Measurements from ENCODE around the gene SOBP. TPM values are rescaled to one million over a fixed set of nuclear protein-coding genes. Genes with fewer than 3 reads are reported as not detected.
"Not testable (repeated sequence)": the region's sequence is repeated elsewhere in the genome, so short reads cannot be mapped to it uniquely, and the experiment has no call there.

SOBP gene
- polyA plus RNA-seq, 3 donors, result 10.4 to 12.0 (median 10.6) TPM

DNA sequence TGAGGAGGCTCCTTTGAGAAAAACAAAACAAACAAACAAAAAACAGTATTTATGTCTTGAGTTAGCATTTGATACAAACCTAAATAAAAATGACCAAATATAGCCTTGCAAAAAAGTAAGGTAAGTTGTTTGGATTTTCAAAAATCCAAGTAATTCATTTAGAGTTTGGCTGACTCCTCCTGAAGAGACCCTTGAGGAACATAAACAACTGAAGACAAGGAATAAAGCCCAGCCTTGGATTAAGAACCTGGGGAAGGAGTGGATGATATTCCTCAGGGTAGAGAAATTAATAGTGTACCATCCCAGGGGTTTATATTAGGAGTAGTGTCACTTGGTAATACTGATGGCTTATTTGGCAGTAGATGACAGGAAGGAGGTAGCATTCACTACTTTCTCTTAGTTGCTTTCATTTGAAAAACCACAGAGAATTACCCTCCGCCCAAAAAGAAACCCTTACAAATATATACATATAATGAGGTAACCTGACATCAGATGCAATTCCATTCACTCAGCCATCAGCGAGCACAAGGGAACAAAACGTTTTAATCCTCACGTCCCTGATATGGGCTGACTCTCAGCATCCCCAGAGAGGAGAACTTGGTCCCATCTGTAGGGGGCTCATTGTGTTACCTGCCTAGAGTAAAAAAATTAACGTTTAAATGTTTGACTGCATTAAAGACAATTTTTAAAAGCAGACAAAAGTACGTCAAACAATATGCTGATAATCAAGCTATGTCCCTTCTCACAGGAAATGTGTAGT, 57.0 kb downstream of the SOBP start:
- no peak for DNase-seq (ENCODE audit: low read depth in 3 of 3, low spot score in 2 of 3)

DNA sequence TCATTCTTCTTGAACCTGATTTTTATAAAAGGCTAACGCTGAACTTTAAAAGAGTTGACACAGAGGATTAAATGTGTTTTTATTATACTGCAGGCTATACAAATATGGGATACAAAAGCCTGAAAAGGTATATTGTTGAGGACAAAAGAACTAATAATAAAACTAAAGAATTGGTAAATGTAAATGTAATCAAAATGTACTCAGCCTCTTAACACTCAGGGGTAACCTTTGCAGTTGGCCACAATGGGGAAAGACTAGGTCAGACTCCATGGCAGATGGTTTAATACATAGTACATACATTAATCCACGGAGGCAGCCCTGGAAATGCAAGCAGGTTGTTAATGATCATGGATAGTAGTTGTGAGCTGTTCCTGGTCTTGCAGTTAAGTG, 57.5 kb downstream of the SOBP start:
- no peak for DNase-seq (ENCODE audit: low read depth in 3 of 3, low spot score in 2 of 3)

DNA sequence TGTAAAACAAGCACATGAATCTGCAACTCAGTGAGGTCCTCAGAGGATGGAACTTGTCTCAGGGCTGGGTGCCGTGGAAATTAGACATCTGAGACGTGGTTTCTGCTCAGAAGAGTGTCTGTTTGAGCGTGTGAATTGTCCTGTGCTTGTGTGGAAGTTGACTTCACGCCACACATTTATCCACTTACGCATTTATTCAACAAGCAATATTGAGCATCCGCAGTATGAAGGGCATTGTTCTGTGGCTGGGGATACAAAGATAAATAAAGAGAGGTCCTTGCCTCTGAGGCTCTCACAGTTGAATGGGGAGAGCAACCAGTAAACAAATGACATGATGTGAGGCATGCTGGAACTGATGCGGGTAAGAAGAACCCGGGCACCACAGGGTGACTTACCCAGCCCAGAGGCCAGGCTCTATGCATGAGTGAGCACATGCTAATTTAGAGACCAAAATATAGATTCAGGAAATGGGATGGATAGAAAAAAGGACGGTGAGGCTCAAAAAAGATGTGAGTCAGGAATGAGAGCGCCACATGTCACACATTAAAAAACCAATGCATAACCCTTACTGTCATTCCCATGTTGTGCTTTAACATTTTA, 60.4 kb downstream of the SOBP start:
- no peak for DNase-seq (ENCODE audit: low read depth in 3 of 3, low spot score in 2 of 3)

DNA sequence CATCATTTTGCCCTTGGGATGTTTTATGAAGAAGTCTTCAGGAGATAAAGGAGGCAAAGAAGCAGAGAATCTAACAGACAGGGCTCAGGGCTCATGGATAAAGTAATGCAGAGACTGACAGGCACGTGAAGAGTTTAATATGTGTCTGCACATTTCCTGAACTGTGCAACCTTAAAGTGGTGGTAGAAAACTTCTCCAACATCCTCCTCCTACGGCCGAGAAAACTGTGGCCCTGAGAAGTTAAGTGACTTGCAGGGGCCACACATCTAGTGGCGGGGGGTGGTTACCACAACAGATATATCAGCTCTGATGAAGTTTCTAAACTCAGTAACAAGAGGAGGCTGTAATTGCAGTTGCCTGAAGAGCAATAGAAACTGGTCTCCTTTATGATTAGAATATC, 61.0 kb downstream of the SOBP start:
- DNase-seq (ENCODE audit: low read depth in 3 of 3, low spot score in 2 of 3), result no peak

DNA sequence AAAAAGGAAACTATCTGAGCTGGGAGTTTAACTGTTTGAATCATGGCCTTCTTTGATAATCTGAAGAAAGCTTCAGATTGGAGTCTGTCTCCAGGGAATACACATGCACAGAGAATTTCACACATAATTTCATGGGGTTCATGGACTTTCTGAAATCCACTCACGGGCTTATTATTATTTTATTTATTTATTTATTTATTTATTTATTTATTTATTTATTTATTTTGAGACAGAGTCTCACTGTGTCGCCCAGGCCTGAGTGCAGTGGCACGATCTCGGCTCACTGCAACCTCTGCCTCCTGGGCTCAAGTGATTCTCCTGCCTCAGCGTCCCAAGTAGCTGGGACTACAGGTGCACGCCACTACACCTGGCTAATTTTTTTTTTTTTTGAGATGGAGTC, 63.2 kb downstream of the SOBP start:
- not testable (repeated sequence) for DNase-seq (ENCODE audit: low read depth in 3 of 3, low spot score in 2 of 3)

- no peak for DNase-seq (ENCODE audit: low read depth in 3 of 3, low spot score in 2 of 3)
Measured at GRCh38 chr6:107554326-107554725, 64.4 kb downstream of the SOBP start.

- DNase-seq (ENCODE audit: low read depth in 3 of 3, low spot score in 2 of 3), result no peak
Measured at GRCh38 chr6:107554918-107555317, 65.0 kb downstream of the SOBP start.

DNA sequence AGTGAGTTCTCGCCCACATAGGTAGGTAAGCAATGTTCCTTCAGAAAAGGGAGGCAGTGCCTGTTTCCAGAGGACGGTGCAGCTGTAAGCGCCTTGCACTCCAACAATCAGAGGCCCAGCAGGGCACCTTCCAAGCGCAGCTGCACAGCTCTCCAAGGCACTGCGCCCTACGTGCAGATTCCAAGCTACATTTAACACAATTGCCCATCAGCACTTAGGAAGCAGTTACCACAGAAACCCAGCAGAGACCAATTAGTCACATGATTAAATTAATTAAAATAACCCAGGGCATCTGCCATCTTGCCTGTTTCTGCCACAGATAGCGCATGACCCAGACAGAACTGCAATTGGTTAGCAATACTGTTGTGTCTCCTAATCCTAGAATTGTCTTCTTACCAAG, 65.5 kb downstream of the SOBP start:
- no peak for DNase-seq (ENCODE audit: low read depth in 3 of 3, low spot score in 2 of 3)

- no peak for DNase-seq (ENCODE audit: low read depth in 3 of 3, low spot score in 2 of 3)
Measured at GRCh38 chr6:107556082-107556481, 66.2 kb downstream of the SOBP start.

GRCh38 chr6:107557698-107558097, 67.8 kb downstream of the SOBP start:
- no peak for DNase-seq (ENCODE audit: low read depth in 3 of 3, low spot score in 2 of 3)

- no peak for DNase-seq (ENCODE audit: low read depth in 3 of 3, low spot score in 2 of 3)
Measured at GRCh38 chr6:107560657-107561056, 70.7 kb downstream of the SOBP start.

GRCh38 chr6:107561306-107561705, 71.4 kb downstream of the SOBP start:
- no peak for DNase-seq (ENCODE audit: low read depth in 3 of 3, low spot score in 2 of 3)

DNA sequence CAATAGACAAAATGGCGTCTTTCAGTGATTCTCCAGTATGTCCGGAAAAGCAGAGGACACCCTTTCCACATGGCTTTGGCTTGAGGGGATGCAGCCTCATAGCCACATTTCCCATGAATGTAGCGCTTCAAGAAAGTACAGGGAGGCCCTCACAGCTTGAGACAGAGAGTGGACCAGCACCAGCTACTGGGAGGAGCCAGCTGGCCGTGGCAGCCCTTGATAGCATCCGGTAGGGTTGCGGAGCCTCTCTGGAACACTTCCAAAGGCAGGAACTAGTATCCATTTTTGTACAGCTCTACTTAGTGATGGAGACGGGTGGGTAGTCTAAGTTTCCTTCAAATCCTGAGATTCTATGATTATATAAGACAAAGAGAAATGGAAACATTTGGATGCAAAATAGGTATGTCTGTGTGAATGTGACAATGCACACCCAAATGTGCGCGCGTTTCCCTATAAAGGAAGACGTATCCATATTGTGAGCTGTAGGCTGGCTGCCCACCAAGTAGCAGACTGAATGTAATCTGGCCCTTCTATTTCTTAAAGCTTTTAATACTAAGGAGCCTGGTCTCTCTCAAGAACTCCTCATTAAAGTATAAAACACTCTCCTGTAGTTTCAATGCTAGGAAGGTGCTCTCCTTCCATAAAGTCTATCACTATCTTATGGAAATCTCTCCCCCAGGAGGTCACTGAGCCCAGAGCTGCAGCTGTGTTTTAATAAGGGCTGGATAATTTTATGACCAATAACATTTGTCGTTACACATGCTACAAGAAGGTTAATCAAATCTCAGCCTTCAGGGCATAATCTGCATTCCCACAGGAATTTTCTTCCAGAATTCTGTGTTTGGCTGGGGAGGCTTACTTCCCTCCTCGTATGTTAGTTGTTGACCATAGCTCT, 74.0 kb downstream of the SOBP start:
- DNase-seq (ENCODE audit: low read depth in 3 of 3, low spot score in 2 of 3), result no peak

- DNase-seq (ENCODE audit: low read depth in 3 of 3, low spot score in 2 of 3), result peak in 1 of 3 donors; percentile 29
Measured at GRCh38 chr6:107564589-107564951, 74.7 kb downstream of the SOBP start.

DNA sequence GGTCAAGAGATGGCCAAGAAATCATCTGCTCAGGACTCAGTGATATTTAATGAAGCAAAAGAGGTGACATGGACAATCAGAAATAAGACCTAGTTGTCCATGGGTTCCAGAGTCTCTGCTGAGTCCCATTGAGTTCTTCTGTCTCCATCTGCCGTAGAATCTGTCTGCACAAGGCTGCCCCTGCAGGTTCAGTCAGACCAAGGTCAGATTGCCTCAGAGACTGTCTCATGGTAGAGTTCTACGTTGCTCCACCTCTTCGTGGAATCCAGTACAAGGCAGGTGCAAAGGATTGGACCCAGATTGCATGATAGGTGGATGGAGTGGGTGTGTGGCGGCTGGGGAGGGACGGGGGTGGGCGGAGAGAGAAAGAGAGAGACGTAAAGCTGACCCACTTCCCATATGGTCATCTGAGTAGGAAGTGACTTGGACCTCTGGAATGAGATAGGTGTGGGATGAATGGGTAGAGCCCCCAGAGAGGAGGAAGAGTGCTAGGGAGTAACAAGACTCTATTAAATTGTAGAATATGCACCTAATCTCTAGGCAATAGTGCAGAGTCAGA, 75.3 kb downstream of the SOBP start:
- no peak for DNase-seq (ENCODE audit: low read depth in 3 of 3, low spot score in 2 of 3)

DNA sequence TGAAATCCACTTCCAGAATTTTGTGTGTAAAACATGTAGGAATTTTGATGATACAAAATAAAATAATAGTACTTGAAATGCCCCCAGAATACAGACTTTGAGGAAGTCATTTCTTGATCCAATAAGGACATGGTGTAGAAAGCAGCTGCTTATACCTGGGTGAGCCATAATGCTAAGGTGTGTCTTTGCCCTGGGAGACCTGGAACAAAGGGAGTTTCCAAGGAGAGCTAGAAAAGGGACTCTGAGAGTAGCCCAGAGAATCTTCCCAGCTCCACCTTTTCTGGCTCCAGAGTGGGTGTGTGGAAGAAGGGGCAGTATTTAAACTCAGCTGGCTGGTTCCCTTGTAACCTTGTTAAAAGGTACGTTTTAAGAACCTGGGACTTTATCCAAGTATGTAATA, 77.7 kb downstream of the SOBP start:
- no peak for DNase-seq (ENCODE audit: low read depth in 3 of 3, low spot score in 2 of 3)

DNA sequence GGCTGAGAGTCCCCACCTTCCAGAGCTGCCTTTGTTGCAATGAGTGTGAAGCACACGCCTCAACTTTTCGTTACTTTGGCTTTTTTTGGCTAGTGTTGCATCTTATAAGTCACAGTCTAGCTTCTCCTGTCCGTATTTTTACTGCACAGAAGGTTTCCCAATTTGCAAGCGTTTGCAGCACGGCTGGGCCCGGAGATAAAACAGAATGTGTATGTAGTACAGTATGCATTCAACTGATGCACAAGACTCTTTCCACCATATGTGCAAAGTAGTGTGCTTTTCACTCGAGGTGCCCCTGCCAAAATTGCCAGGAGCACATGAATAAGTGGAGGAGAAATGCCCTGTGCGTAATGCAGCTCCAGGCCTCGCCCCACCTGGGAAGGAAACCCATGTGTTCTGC, 79.6 kb downstream of the SOBP start:
- no peak for DNase-seq (ENCODE audit: low read depth in 3 of 3, low spot score in 2 of 3)

GRCh38 chr6:107571354-107571753, 81.4 kb downstream of the SOBP start:
- no peak for DNase-seq (ENCODE audit: low read depth in 3 of 3, low spot score in 2 of 3)

DNA sequence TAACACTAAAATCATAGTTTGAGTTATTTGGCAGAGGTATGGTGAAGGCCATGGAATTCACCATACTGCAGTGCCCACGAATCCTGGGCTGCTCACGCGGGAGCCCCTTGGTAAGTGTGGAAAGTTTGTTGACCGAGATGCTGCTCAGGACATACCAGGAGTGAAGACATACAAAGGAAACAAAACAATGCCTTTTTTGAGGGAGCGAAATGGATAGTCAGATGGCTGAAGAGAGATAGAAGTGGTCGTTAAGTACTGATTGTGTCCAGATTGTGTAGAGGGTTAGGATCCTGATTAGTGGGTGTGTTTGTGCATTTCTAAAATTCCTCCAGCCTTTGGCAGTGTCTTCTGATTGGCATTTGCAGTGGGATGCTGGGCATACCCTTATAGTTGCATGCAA, 83.0 kb downstream of the SOBP start:
- DNase-seq (ENCODE audit: low read depth in 3 of 3, low spot score in 2 of 3), result no peak

DNA sequence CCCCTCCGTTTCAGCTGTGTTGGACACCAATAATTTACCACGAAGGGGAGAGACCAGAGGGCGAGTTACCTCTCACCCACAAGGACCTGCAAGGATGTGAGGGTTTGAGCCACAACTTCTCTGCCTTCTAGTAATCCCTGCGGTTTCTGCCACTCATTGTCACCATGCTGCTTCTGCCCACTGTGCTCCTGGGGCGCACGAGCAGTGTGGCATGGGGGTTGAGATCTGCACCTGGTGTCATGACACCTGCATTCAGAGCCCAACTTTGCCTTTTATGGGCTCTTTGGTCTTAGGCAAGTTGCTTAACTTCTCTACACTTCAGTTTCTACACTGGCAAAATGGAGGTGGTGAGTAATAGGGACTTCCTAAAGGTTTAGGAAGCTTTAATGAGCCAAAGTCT, 84.9 kb downstream of the SOBP start:
- no peak for DNase-seq (ENCODE audit: low read depth in 3 of 3, low spot score in 2 of 3)

DNA sequence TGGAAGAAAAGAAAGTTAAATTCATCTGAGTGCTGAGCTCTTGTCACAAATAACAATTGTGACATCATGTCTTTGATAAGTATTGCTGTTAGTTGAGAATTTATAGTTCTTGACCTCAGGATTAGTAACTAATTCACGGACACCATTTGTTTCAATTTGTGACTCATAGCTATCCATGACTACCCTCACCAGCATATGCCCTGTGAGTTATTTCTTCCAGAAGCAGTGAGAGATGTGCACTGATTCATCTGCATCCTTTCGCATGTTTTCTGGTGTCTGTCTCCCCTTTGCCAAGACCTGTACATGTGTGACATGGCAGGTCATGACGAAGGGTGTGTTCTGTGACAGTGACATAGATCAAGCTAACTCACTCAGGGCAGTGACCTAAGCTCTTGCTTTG, 86.9 kb downstream of the SOBP start:
- no peak for DNase-seq (ENCODE audit: low read depth in 3 of 3, low spot score in 2 of 3)
